Stomach (tissue), 9 donors: Measurements from ENCODE around the gene TPBGL. TPM values are rescaled to one million over a fixed set of nuclear protein-coding genes. Genes with fewer than 3 reads are reported as not detected.

ENCODE experiments used
- DNase-seq, 2 donors: peaks; one replicate each; pipeline versions ENCODE4 v3.0.0 to v3.0.0-alpha.2; 2013 to 2019
- H3K27ac ChIP-seq, 5 donors: fragments of 200-600 bp in 4 of 5; sonication (generic) in 4 of 5; one replicate each; pipeline ENCODE4 v1.5.1; 2013 to 2019; ENCODE audit warnings: mild to moderate bottlenecking in 1 of 5, moderate library complexity in 1 of 5
- H3K27me3 ChIP-seq, 3 donors: fragments of 200-600 bp; sonication (generic); one replicate each; pipeline ENCODE4 v1.5.1; 2017 to 2019; ENCODE audit warnings: mixed run types in 1 of 3
- H3K36me3 ChIP-seq, 4 donors: fragments of 200-600 bp; sonication (generic); 1 replicate in 3 of 4; 2 replicates in 1 of 4; pipeline ENCODE4 v1.5.1; 2016 to 2019
- H3K4me1 ChIP-seq, 4 donors: fragments of 200-600 bp; sonication (generic); one replicate each; pipeline ENCODE4 v1.5.1; 2016 to 2019
- H3K4me3 ChIP-seq, 4 donors: fragments of 200-600 bp; sonication (generic) in 3 of 4; one replicate each; pipeline ENCODE4 v1.5.1; 2016 to 2019; ENCODE audit warnings: mild to moderate bottlenecking in 1 of 4
- H3K9me3 ChIP-seq, 4 donors: fragments of 200-600 bp; sonication (generic); one replicate each; pipeline ENCODE4 v1.5.1; 2016 to 2019
- CTCF ChIP-seq, 7 experiments: fragments of 450-650 bp in 4 of 7; fragments of 200-600 bp in 3 of 7; sonication (generic) in 3 of 7; IDR thresholded peaks; one replicate each; pipeline ENCODE4 v1.5.1; 2016 to 2019; ENCODE audit warnings: antibody characterized with exemption in 7 of 7, control low read depth in 2 of 7, mild to moderate bottlenecking in 1 of 7
- EP300 ChIP-seq: sonication (generic); formaldehyde crosslinking; IDR thresholded peaks from one replicate; pipeline ENCODE4 v1.6.1; 2017; ENCODE audit warnings: antibody characterized with exemption
- POLR2A ChIP-seq, 4 donors: fragments of 450-650 bp; IDR thresholded peaks; one replicate each; pipeline ENCODE4 v1.6.1; 2016; ENCODE audit warnings: antibody characterized with exemption in 4 of 4, control low read depth in 2 of 4, mild to moderate bottlenecking in 1 of 4, moderate library complexity in 1 of 4
- POLR2AphosphoS5 ChIP-seq, 3 donors: sonication (generic); formaldehyde crosslinking; IDR thresholded peaks; one replicate each; pipeline ENCODE4 v1.6.1; 2016; ENCODE audit warnings: antibody characterized with exemption in 3 of 3
- WGBS, 5 donors: extraction: QIAGEN DNeasy Blood & Tissue Kit in 3 of 5; methylation state at CpG; one replicate each; pipeline versions ENCODE4 v1.1.5 to v1.1.7; 2013 to 2018; 5-methylcytosine and 5-hydroxymethylcytosine counted together
- intact Hi-C: fragments of 100-400 bp; cut with DNase I; formaldehyde crosslinking; loops from one replicate; pipeline ENCODE4 v1.15.1; 2023; ENCODE audit warnings: low total_unique reads
- polyA plus RNA-seq, 3 donors: library from polyadenylated mRNA; stranded (reverse); fragments of 200-250 nt; gene quantifications; one replicate each; pipeline ENCODE4 v1.2.3, GENCODE V29; 2013
- total RNA-seq, 5 donors: library from RNA; depleted of rRNA; stranded (reverse); fragments of >200 nt; gene quantifications; one replicate each; pipeline versions ENCODE4 v1.1.0 to v1.2.3, GENCODE V29; 2014 to 2016
- donor health status: healthy with polysubstance abuse.
- donor health status: Bipolar disorder and iron deficiency.
- donor health status: healthy.

Gene TPBGL
- total and polyA plus RNA-seq, 8 donors = 0.13 to 1.2 TPM; not detected in 6

- Histone ChIP-seq H3K27me3 (no peaks in the 10 kb centered on the region), H3K4me1 (peaks cover 0 to 44% (median 23%) of the 10 kb centered on the region in 4 donors), H3K9me3 (no peaks in the 10 kb centered on the region), H3K27ac (peak overlapping the region in 2 of 5 donors; percentile 19 to 43), H3K36me3 (peaks cover 32 to 49% (median 44%) of the 10 kb centered on the region in 4 donors), H3K4me3 (no peak overlapping the region)
- no peak for TF ChIP-seq POLR2A (IDR thresholded peaks at IDR 0.05)
- no peak for TF ChIP-seq CTCF (IDR thresholded peaks at IDR 0.05)
- TF ChIP-seq POLR2AphosphoS5 (IDR thresholded peaks at IDR 0.05) = no peak
- no peak for TF ChIP-seq EP300
- DNase-seq = peak in 1 of 2 donors; percentile 2
- intact Hi-C loops = no loop called here
Observed at GRCh38 chr11:75264356-75264755, 23.8 kb downstream of the TPBGL start.

GRCh38 chr11:75264971-75265370 is 24.4 kb downstream of the TPBGL start:
- intact Hi-C loops = no loop called here
- no peak for TF ChIP-seq POLR2A (IDR thresholded peaks at IDR 0.05)
- TF ChIP-seq CTCF (IDR thresholded peaks at IDR 0.05) = no peak
- no peak for TF ChIP-seq POLR2AphosphoS5 (IDR thresholded peaks at IDR 0.05)
- TF ChIP-seq EP300 = no peak
- WGBS, 5 donors = 80 to 91% (median 86%) methylated on average over 6 of the region's 6 CpGs
- peak in 1 of 2 donors; percentile 9 for DNase-seq
- Histone ChIP-seq H3K4me1 (peaks cover 0 to 40% (median 23%) of the 10 kb centered on the region in 4 donors), H3K27me3 (no peaks in the 10 kb centered on the region), H3K36me3 (peaks cover 35 to 55% (median 50%) of the 10 kb centered on the region in 4 donors), H3K9me3 (no peaks in the 10 kb centered on the region), H3K27ac (no peak overlapping the region), H3K4me3 (no peak overlapping the region)

GRCh38 chr11:75265851-75266531 is 25.4 kb downstream of the TPBGL start:
- H3K27me3 ChIP-seq = no peaks in the 10 kb centered on the region
- H3K4me3 ChIP-seq = no peak overlapping the region
- no peaks in the 10 kb centered on the region for H3K9me3 ChIP-seq
- intact Hi-C loops = no loop called here
- H3K36me3 ChIP-seq = peaks cover 38 to 65% (median 60%) of the 10 kb centered on the region in 4 donors
- peak overlapping the region in 2 of 5 donors; percentile 6 to 10 for H3K27ac ChIP-seq
- DNase-seq = peak in 1 of 2 donors; percentile 12
- peaks cover 0 to 30% (median 20%) of the 10 kb centered on the region in 4 donors for H3K4me1 ChIP-seq
- 65 to 81% (median 80%) methylated on average over 16 to 17 of the region's 17 CpGs for WGBS, 5 donors
- TF ChIP-seq POLR2AphosphoS5 (IDR thresholded peaks at IDR 0.05) (no peak), POLR2A (IDR thresholded peaks at IDR 0.05) (no peak), EP300 (no peak), CTCF (IDR thresholded peaks at IDR 0.05) (no peak)

- 76 to 81% (median 80%) methylated on average over 23 to 27 of the region's 27 CpGs for WGBS, 5 donors
- intact Hi-C loops = no loop called here
- no peaks in the 10 kb centered on the region for H3K27me3 ChIP-seq
- no peak overlapping the region for H3K27ac ChIP-seq
- no peak overlapping the region for H3K4me3 ChIP-seq
- TF ChIP-seq EP300 = no peak
- TF ChIP-seq CTCF (IDR thresholded peaks at IDR 0.05) = no peak
- TF ChIP-seq POLR2A (IDR thresholded peaks at IDR 0.05) = no peak
- no peak for TF ChIP-seq POLR2AphosphoS5 (IDR thresholded peaks at IDR 0.05)
- peaks cover 0 to 25% (median 12%) of the 10 kb centered on the region in 4 donors for H3K4me1 ChIP-seq
- peak in 1 of 2 donors; percentile 4 for DNase-seq
- no peaks in the 10 kb centered on the region for H3K9me3 ChIP-seq
- peaks cover 46 to 79% (median 74%) of the 10 kb centered on the region in 4 donors for H3K36me3 ChIP-seq
Observed at GRCh38 chr11:75267171-75267970, 26.8 kb downstream of the TPBGL start.
